HG03103 (cell line): ENCODE measurements around the gene FRRS1.
"Not testable (repeated sequence)": the region's sequence is repeated elsewhere in the genome, so short reads cannot be mapped to it uniquely, and the experiment has no call there.

Experiments
- ATAC-seq: cut with Tn5 transposase; IDR thresholded peaks from one replicate; pipeline ENCODE4 v1.9.1; 2021; ENCODE audit warnings: low read depth; ENCODE audit not compliant: unreplicated experiment

FRRS1 gene

GRCh38 chr1:99766378-99766800 is at the start of gene FRRS1:
Gene FRRS1, minus strand, starts transcription at chr1:99766635. Its CDS starts 17,867 bp downstream, at chr1:99748768.
- peak; percentile 87 for ATAC-seq

- ATAC-seq = no peak
These were observed 48.0 kb upstream of the FRRS1 start for GRCh38 chr1:99814373-99814900.

- no peak for ATAC-seq
These were observed 45.3 kb upstream of the FRRS1 start for GRCh38 chr1:99811747-99812146.

- no peak for ATAC-seq
These were observed 44.6 kb upstream of the FRRS1 start for GRCh38 chr1:99811075-99811474.

- ATAC-seq = peak; percentile 81
These were observed 42.1 kb upstream of the FRRS1 start for GRCh38 chr1:99808391-99809115.

GRCh38 chr1:99806882-99807281 is 40.4 kb upstream of the FRRS1 start:
- ATAC-seq = no peak

GRCh38 chr1:99801584-99801983 is 35.1 kb upstream of the FRRS1 start:
- no peak for ATAC-seq

- ATAC-seq = not testable (repeated sequence)
These were observed 27.4 kb upstream of the FRRS1 start for GRCh38 chr1:99793861-99794260.

GRCh38 chr1:99789715-99790114 is 23.3 kb upstream of the FRRS1 start:
- ATAC-seq = no peak

- no peak for ATAC-seq
These were observed 22.5 kb upstream of the FRRS1 start for GRCh38 chr1:99788896-99789295.

GRCh38 chr1:99786751-99787501 is 20.5 kb upstream of the FRRS1 start:
- peak; percentile 64 for ATAC-seq

GRCh38 chr1:99784809-99785255 is 18.4 kb upstream of the FRRS1 start:
- no peak for ATAC-seq

- no peak for ATAC-seq
These were observed 17.7 kb upstream of the FRRS1 start for GRCh38 chr1:99784143-99784542.

- ATAC-seq = no peak
These were observed 16.5 kb upstream of the FRRS1 start for GRCh38 chr1:99782920-99783319.

- ATAC-seq = no peak
These were observed 16.0 kb upstream of the FRRS1 start for GRCh38 chr1:99782397-99782796.

GRCh38 chr1:99781798-99782197 is 15.4 kb upstream of the FRRS1 start:
- no peak for ATAC-seq

GRCh38 chr1:99777752-99778151 is 11.3 kb upstream of the FRRS1 start:
- no peak for ATAC-seq

- ATAC-seq = peak; percentile 44
These were observed 9.7 kb upstream of the FRRS1 start for GRCh38 chr1:99776120-99776519.

- no peak for ATAC-seq
These were observed 6.4 kb upstream of the FRRS1 start for GRCh38 chr1:99772809-99773208.

- no peak for ATAC-seq
These were observed 5.1 kb upstream of the FRRS1 start for GRCh38 chr1:99771513-99771918.

GRCh38 chr1:99768524-99769245 is 2.2 kb upstream of the FRRS1 start:
- no peak for ATAC-seq
